DND-41 (cell line): ENCODE results near the gene METTL26.

ENCODE experiments used
- ATAC-seq: fragments of 200-7000 bp; cut with Tn5 transposase; 3 replicates; pipeline ENCODE4 v1.9.1; 2021; ENCODE audit warnings: low read depth; ENCODE audit not compliant: insufficient read depth
- DNase-seq: peaks from one replicate; pipeline ENCODE4 v3.0.0-alpha.2; 2020
- H2AFZ ChIP-seq: 2 replicates; pipeline ENCODE4 v1.6.0; 2012; ENCODE audit warnings: low read depth, low read length
- H3K27ac ChIP-seq: 2 replicates; pipeline ENCODE4 v1.5.1; 2012; ENCODE audit warnings: low read length, inconsistent platforms
- H3K27me3 ChIP-seq: fragments of 200-600 bp; sonication (generic); 2 replicates; pipeline ENCODE4 v1.6.0; 2012; ENCODE audit warnings: low read length, mild to moderate bottlenecking, inconsistent platforms; ENCODE audit not compliant: insufficient read depth, poor library complexity
- H3K36me3 ChIP-seq: 2 replicates; pipeline ENCODE4 v1.5.1; 2012; ENCODE audit warnings: low read length, inconsistent platforms; ENCODE audit not compliant: insufficient read depth
- H3K4me1 ChIP-seq: 2 replicates; pipeline ENCODE4 v1.5.1; 2012; ENCODE audit warnings: mild to moderate bottlenecking, low read length; ENCODE audit not compliant: insufficient read depth
- H3K4me2 ChIP-seq: 2 replicates; pipeline ENCODE4 v1.6.0; 2012; ENCODE audit warnings: mild to moderate bottlenecking, moderate library complexity, low read length, inconsistent platforms; ENCODE audit not compliant: insufficient read depth
- H3K4me3 ChIP-seq, 2 experiments: fragments of 200-600 bp in 1 of 2; shearing (Covaris generic) in 1 of 2; 2 replicates each; pipeline ENCODE4 v1.5.1; 2012 to 2016; ENCODE audit warnings: inconsistent platforms in 2 of 2, low read length in 2 of 2, mild to moderate bottlenecking in 2 of 2, low read depth in 1 of 2, moderate library complexity in 1 of 2
- H3K79me2 ChIP-seq: 2 replicates; pipeline ENCODE4 v1.6.0; 2012; ENCODE audit warnings: low read length, inconsistent platforms; ENCODE audit not compliant: insufficient read depth
- H3K9ac ChIP-seq: 2 replicates; pipeline ENCODE4 v1.6.0; 2012; ENCODE audit warnings: low read depth, mild to moderate bottlenecking, inconsistent platforms, low read length, moderate library complexity
- H3K9me3 ChIP-seq: 2 replicates; pipeline ENCODE4 v1.5.1; 2012; ENCODE audit warnings: low read length, moderate library complexity, mild to moderate bottlenecking, inconsistent platforms; ENCODE audit not compliant: insufficient read depth, severe bottlenecking
- H4K20me1 ChIP-seq: 2 replicates; pipeline ENCODE4 v1.6.0; 2012; ENCODE audit warnings: low read length; ENCODE audit not compliant: insufficient read depth
- EZH2 ChIP-seq: IDR thresholded peaks from 3 replicates; pipeline ENCODE4 v1.6.1; 2012; ENCODE audit warnings: borderline replicate concordance, low read depth, mild to moderate bottlenecking, moderate library complexity, low read length, inconsistent platforms; ENCODE audit not compliant: severe bottlenecking
- TF ChIP-seq, protein P1 (sequence below): IDR thresholded peaks from 2 replicates; pipeline ENCODE4 v1.5.1; 2012; ENCODE audit warnings: borderline replicate concordance, low read length, moderate library complexity, mild to moderate bottlenecking; ENCODE audit not compliant: poor library complexity, severe bottlenecking; ENCODE audit errors: extremely low read depth

METTL26 gene

GRCh38 chr16:634996-635395 lies 1.1 kb downstream of the METTL26 start:
- peaks cover 28% of the 10 kb centered on the region for H4K20me1 ChIP-seq
- H3K4me2 ChIP-seq = peak overlapping the region; percentile 92
- peaks cover 17% of the 10 kb centered on the region for H3K36me3 ChIP-seq
- no peaks in the 10 kb centered on the region for H3K27me3 ChIP-seq
- peaks cover 27% of the 10 kb centered on the region for H3K4me1 ChIP-seq
- TF ChIP-seq, protein P1, sequence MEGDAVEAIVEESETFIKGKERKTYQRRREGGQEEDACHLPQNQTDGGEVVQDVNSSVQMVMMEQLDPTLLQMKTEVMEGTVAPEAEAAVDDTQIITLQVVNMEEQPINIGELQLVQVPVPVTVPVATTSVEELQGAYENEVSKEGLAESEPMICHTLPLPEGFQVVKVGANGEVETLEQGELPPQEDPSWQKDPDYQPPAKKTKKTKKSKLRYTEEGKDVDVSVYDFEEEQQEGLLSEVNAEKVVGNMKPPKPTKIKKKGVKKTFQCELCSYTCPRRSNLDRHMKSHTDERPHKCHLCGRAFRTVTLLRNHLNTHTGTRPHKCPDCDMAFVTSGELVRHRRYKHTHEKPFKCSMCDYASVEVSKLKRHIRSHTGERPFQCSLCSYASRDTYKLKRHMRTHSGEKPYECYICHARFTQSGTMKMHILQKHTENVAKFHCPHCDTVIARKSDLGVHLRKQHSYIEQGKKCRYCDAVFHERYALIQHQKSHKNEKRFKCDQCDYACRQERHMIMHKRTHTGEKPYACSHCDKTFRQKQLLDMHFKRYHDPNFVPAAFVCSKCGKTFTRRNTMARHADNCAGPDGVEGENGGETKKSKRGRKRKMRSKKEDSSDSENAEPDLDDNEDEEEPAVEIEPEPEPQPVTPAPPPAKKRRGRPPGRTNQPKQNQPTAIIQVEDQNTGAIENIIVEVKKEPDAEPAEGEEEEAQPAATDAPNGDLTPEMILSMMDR = no peak
- TF ChIP-seq EZH2 = no peak
- peaks cover 23% of the 10 kb centered on the region for H3K79me2 ChIP-seq
- no peak overlapping the region for H2AFZ ChIP-seq
- DNase-seq = no peak
- H3K4me3 ChIP-seq = peak overlapping the region; percentile 80 to 84; a peak in 3 of 4 replicates
- ATAC-seq = no peak
- H3K27ac ChIP-seq = peak overlapping the region; percentile 84
- H3K9me3 ChIP-seq = no peaks in the 10 kb centered on the region
- peak overlapping the region; percentile 92 for H3K9ac ChIP-seq

GRCh38 chr16:634051-634670 lies 1.9 kb downstream of the METTL26 start:
- H3K27ac ChIP-seq = no peak overlapping the region
- no peak overlapping the region for H2AFZ ChIP-seq
- no peaks in the 10 kb centered on the region for H3K9me3 ChIP-seq
- no peaks in the 10 kb centered on the region for H3K27me3 ChIP-seq
- H3K4me3 ChIP-seq = peak overlapping the region in 1 of 2 experiments; percentile 19; a peak in 1 of 4 replicates
- peak overlapping the region; percentile 92 for H3K4me2 ChIP-seq
- peaks cover 23% of the 10 kb centered on the region for H3K79me2 ChIP-seq
- peak overlapping the region; percentile 92; the same call in 1 of the 2 replicates for H3K9ac ChIP-seq
- H3K4me1 ChIP-seq = peaks cover 27% of the 10 kb centered on the region
- DNase-seq = no peak
- TF ChIP-seq EZH2 = no peak
- TF ChIP-seq, protein P1 = no peak
- no peak for ATAC-seq
- H3K36me3 ChIP-seq = peaks cover 17% of the 10 kb centered on the region
- H4K20me1 ChIP-seq = peaks cover 31% of the 10 kb centered on the region

DNA sequence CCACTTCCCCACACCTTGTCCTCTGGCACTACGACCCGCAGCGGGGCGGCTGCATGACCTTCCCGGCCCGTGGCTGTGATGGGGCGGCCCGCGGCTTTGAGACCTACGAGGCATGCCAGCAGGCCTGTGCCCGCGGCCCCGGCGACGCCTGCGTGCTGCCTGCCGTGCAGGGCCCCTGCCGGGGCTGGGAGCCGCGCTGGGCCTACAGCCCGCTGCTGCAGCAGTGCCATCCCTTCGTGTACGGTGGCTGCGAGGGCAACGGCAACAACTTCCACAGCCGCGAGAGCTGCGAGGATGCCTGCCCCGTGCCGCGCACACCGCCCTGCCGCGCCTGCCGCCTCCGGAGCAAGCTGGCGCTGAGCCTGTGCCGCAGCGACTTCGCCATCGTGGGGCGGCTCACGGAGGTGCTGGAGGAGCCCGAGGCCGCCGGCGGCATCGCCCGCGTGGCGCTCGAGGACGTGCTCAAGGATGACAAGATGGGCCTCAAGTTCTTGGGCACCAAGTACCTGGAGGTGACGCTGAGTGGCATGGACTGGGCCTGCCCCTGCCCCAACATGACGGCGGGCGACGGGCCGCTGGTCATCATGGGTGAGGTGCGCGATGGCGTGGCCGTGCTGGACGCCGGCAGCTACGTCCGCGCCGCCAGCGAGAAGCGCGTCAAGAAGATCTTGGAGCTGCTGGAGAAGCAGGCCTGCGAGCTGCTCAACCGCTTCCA lies 2.6 kb downstream of the METTL26 start:
- Histone ChIP-seq H3K9ac (no peak overlapping the region), H3K4me2 (peak overlapping the region; percentile 92; the same call in 1 of the 2 replicates), H3K27ac (no peak overlapping the region), H3K4me3 (peak overlapping the region in 1 of 2 experiments; percentile 19; a peak in 1 of 4 replicates), H2AFZ (no peak overlapping the region), H3K9me3 (no peaks in the 10 kb centered on the region), H3K4me1 (peaks cover 27% of the 10 kb centered on the region), H3K36me3 (peaks cover 17% of the 10 kb centered on the region), H4K20me1 (peaks cover 34% of the 10 kb centered on the region), H3K79me2 (peaks cover 23% of the 10 kb centered on the region), H3K27me3 (no peaks in the 10 kb centered on the region)
- ATAC-seq (no peak), DNase-seq (no peak)
- TF ChIP-seq, protein P1 = no peak
